ENCODE results near the gene EXOC3L4. TPM values are rescaled to one million over a fixed set of nuclear protein-coding genes. Genes with fewer than 3 reads are reported as not detected.
A peak's percentile ranks its signal among the peaks of the same experiment; 100 is the strongest.

Gene EXOC3L4
- total and polyA plus RNA-seq, 2 of the 8 experiments (the other 6 are each of a cell fraction or from before 2014, with no cell fraction given) = 0.45 to 0.57 TPM

DNA sequence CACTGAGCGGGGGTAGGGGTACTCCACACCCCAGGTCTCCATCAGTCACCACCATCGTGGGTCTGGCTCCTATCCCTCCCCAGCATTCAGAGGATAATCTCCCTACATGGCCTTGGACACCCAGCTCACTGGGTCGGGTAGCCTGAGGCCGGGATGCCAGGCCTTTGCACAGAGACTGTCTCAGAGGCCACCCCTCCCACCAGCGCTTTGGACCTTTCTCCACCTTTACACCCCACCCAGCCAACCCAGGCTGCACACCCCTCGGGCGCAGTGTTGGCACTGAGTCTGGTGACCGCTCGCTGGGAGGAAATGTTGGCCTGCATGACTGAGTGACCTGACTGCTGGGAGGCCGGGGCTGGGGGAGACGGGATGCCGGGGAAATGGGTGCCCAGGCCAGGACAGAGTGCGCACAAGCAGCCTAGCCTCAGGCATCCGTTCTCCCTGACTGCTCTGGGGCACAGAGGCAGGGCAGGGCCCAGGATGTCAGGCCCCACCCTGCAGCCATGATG lies 21.1 kb upstream of the EXOC3L4 start:
- H3K79me2 ChIP-seq (ENCODE audit: control insufficient read depth in 1 of 2, insufficient read depth in 2 of 2, low read length in 2 of 2) = no peaks in the 10 kb centered on the region
- no peaks in the 10 kb centered on the region for H4K20me1 ChIP-seq (replicated peaks in 1 of 2; ENCODE audit: control insufficient read depth in 1 of 2, insufficient read depth in 2 of 2, low read length in 2 of 2)
- no peak for TF ChIP-seq CHD1 (IDR thresholded peaks at IDR 0.05; ENCODE audit: low read depth, low read length)
- no peak for TF ChIP-seq CBX8 (IDR thresholded peaks at IDR 0.05; ENCODE audit: borderline replicate concordance, low read depth, low read length)
- no peak for TF ChIP-seq SIN3A (conservative IDR thresholded peaks at IDR 0.05 in 1 of 2, IDR thresholded peaks at IDR 0.05 in 1 of 2; ENCODE audit: low read depth in 1 of 2, low read length in 2 of 2)
- TF ChIP-seq, protein P1, sequence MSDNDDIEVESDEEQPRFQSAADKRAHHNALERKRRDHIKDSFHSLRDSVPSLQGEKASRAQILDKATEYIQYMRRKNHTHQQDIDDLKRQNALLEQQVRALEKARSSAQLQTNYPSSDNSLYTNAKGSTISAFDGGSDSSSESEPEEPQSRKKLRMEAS (IDR thresholded peaks at IDR 0.05) = no peak
- POLR2A ChIA-PET (ENCODE audit: partially characterized antibody) = interaction anchor here (1.0 kb wide), 1 partner anchor 262 kb away, joined by 3 read pairs; no protein-coding TSS in a partner anchor
- no peak overlapping the region for H2BK20ac ChIP-seq (ENCODE audit: low read length)
- no peak overlapping the region for H2BK120ac ChIP-seq (replicated peaks; ENCODE audit: low read depth, low read length)
- no peak overlapping the region for H2BK12ac ChIP-seq (ENCODE audit: low read depth, low read length)
- no peak overlapping the region for H3K4ac ChIP-seq (replicated peaks; ENCODE audit: insufficient read length, low read depth, low read length)
- H3K27me3 ChIP-seq (replicated peaks in 1 of 4; ENCODE audit: control insufficient read depth in 3 of 4, extremely low read depth in 1 of 4, insufficient read depth in 3 of 4, low read length in 3 of 4) = peaks cover 0 to 9% (median 2%) of the 10 kb centered on the region in 4 experiments; a peak in 1 of 7 replicates
- no peaks in the 10 kb centered on the region for H3K36me3 ChIP-seq (ENCODE audit: control insufficient read depth in 2 of 4, insufficient read depth in 4 of 4, low read length in 3 of 4)
- H3K4me2 ChIP-seq (ENCODE audit: insufficient read depth in 1 of 2, low read depth in 2 of 2, low read length in 2 of 2) = no peak overlapping the region
- no peak overlapping the region; the same call in 1 of the 2 replicates for H4K8ac ChIP-seq (ENCODE audit: extremely low read depth, insufficient read depth, low read length)
- peak overlapping the region; percentile 40 for H4K91ac ChIP-seq (replicated peaks; ENCODE audit: insufficient read length, low read length)
- FAIRE-seq (no peak), DNase-seq (ENCODE audit: low read depth in 1 of 2, low spot score in 2 of 2) (no peak)
- no peak overlapping the region for H3K23ac ChIP-seq (ENCODE audit: insufficient read length)
- peaks cover 6% of the 10 kb centered on the region; the same call in 1 of the 2 replicates for H3K23me2 ChIP-seq (ENCODE audit: low read depth, low read length)
- no peak overlapping the region for H2AFZ ChIP-seq (ENCODE audit: low read length)
- H3K27ac ChIP-seq (ENCODE audit: low read depth, low read length) = no peak overlapping the region
- H4K5ac ChIP-seq (ENCODE audit: insufficient read length, low read depth, low read length) = no peak overlapping the region
- no peak overlapping the region for H2BK5ac ChIP-seq (ENCODE audit: low read depth, low read length)
- 97% methylated on average over 9 of the region's 14 CpGs; no CpG with 5 or more reads in 1 of the 2 experiments for WGBS, 2 experiments (ENCODE audit: extremely low coverage in 1 of 2, insufficient coverage in 1 of 2, insufficient read length in 1 of 2, insufficient replicate concordance in 2 of 2, low coverage in 1 of 2, low lambda C conversion rate in 2 of 2, missing lambda C conversion rate in 1 of 2)
- H3K56ac ChIP-seq (replicated peaks; ENCODE audit: insufficient read length, low read depth, low read length) = no peak overlapping the region
- no peak overlapping the region for H3K14ac ChIP-seq (ENCODE audit: insufficient read length)
- CTCF ChIA-PET (ENCODE audit: partially characterized antibody) = interaction anchor here (0.7 to 7.0 kb wide), 9 partner anchors 13 to 219 kb away, joined by 3 to 74 read pairs (median 5); no protein-coding TSS in a partner anchor
- H3K18ac ChIP-seq (ENCODE audit: extremely low read depth, low read length) = no peak overlapping the region
- 0 out of 2 replicates have a peak overlapping the region, but pooled peaks have one; percentile 31 for H2BK15ac ChIP-seq (ENCODE audit: low read length)
- no peaks in the 10 kb centered on the region for H3K79me1 ChIP-seq (ENCODE audit: low read depth, low read length)
- H3K9ac ChIP-seq (replicated peaks in 1 of 4; ENCODE audit: extremely low read depth in 1 of 4, low read depth in 3 of 4, low read length in 3 of 4) = no peak overlapping the region
- H2AK5ac ChIP-seq (ENCODE audit: low read depth, low read length) = no peak overlapping the region
- H3K4me3 ChIP-seq (ENCODE audit: extremely low read depth in 1 of 4, insufficient read depth in 2 of 4, low read depth in 3 of 4, low read length in 4 of 4) = no peak overlapping the region
- peaks cover 0 to 6% (median 0%) of the 10 kb centered on the region in 4 experiments; a peak in 2 of 7 replicates for H3K4me1 ChIP-seq (replicated peaks in 1 of 4; ENCODE audit: control insufficient read depth in 3 of 4, insufficient read depth in 4 of 4, low read length in 3 of 4)
- no peaks in the 10 kb centered on the region for H3K9me3 ChIP-seq (ENCODE audit: insufficient read depth in 2 of 2, low read depth in 1 of 2, low read length in 1 of 2)

All from H1 (cell line).